Fibroblast of lung (primary cell): ENCODE results near the gene C1orf74. TPM values are rescaled to one million over a fixed set of nuclear protein-coding genes. Genes with fewer than 3 reads are reported as not detected.

Source experiments
- DNase-seq, 2 donors: peaks; one replicate each; pipeline versions ENCODE4 v3.0.0 to v3.0.0-alpha.2; 2010; ENCODE audit warnings: low read depth in 2 of 2
- H2AFZ ChIP-seq: 2 replicates; pipeline ENCODE4 v1.5.1; 2012; ENCODE audit warnings: low read length, control low read depth, inconsistent platforms
- H3K27ac ChIP-seq: 2 replicates; pipeline ENCODE4 v1.5.1; 2011; ENCODE audit warnings: low read length, control low read depth; ENCODE audit not compliant: insufficient read depth
- H3K27me3 ChIP-seq: 2 replicates; pipeline ENCODE4 v1.5.1; 2011; ENCODE audit warnings: mild to moderate bottlenecking, low read length; ENCODE audit not compliant: control insufficient read depth, insufficient read depth
- H3K36me3 ChIP-seq: 2 replicates; pipeline ENCODE4 v1.5.1; 2011; ENCODE audit warnings: low read length; ENCODE audit not compliant: control insufficient read depth, insufficient read depth
- H3K4me1 ChIP-seq: 2 replicates; pipeline ENCODE4 v1.5.1; 2011; ENCODE audit warnings: low read length; ENCODE audit not compliant: control insufficient read depth, insufficient read depth; ENCODE audit errors: extremely low read depth
- H3K4me2 ChIP-seq: 2 replicates; pipeline ENCODE4 v1.5.1; 2011; ENCODE audit warnings: low read length, control low read depth; ENCODE audit not compliant: insufficient read depth; ENCODE audit errors: extremely low read depth
- H3K4me3 ChIP-seq, 4 experiments: fragments of 200-600 bp in 1 of 4; sonication (generic) in 1 of 4; replicated peaks in 1 of 4; 2 replicates each; pipeline ENCODE4 v1.5.1; 2011 to 2016; ENCODE audit warnings: low read length in 4 of 4, low read depth in 3 of 4, mild to moderate bottlenecking in 3 of 4, control low read depth in 2 of 4, inconsistent platforms in 1 of 4, mixed read lengths in 1 of 4; ENCODE audit not compliant: insufficient read depth in 1 of 4; ENCODE audit errors: control extremely low read depth in 1 of 4
- H3K79me2 ChIP-seq: 2 replicates; pipeline ENCODE4 v1.5.1; 2012; ENCODE audit warnings: mild to moderate bottlenecking, low read length, inconsistent platforms; ENCODE audit not compliant: control insufficient read depth, insufficient read depth
- H3K9ac ChIP-seq: 2 replicates; pipeline ENCODE4 v1.5.1; 2011; ENCODE audit warnings: mild to moderate bottlenecking, low read length, control low read depth; ENCODE audit not compliant: insufficient read depth
- H3K9me3 ChIP-seq: 2 replicates; pipeline ENCODE4 v1.5.1; 2012; ENCODE audit warnings: low read depth, low read length; ENCODE audit not compliant: control insufficient read depth, insufficient read depth
- H4K20me1 ChIP-seq: 2 replicates; pipeline ENCODE4 v1.5.1; 2011; ENCODE audit warnings: low read length; ENCODE audit not compliant: control insufficient read depth, insufficient read depth; ENCODE audit errors: extremely low read depth
- EZH2 ChIP-seq: IDR thresholded peaks from 2 replicates; pipeline ENCODE4 v1.5.1; 2012; ENCODE audit warnings: low read length, control low read depth, mild to moderate bottlenecking; ENCODE audit errors: missing control alignments
- polyA plus RNA-seq, 2 donors: library from polyadenylated mRNA; depleted of rRNA in 1 of 2; stranded (reverse) in 1 of 2; unstranded in 1 of 2; fragments of >200 nt; gene quantifications; 2 replicates each; pipeline ENCODE4 v1.2.1, GENCODE V29; 2011 to 2012; ENCODE audit warnings: missing spikeins in 1 of 2
- total RNA-seq: library from RNA; depleted of rRNA; stranded (reverse); fragments of >200 nt; gene quantifications from 2 replicates; pipeline ENCODE4 v1.2.1, GENCODE V29; 2014
- TF ChIP-seq, protein P1 (sequence below), 2 donors: IDR thresholded peaks in 1 of 2; conservative IDR thresholded peaks in 1 of 2; 1 replicate in 1 of 2; 2 replicates in 1 of 2; pipeline ENCODE4 v1.5.1; 2011 to 2012; ENCODE audit warnings: low read length in 2 of 2, control low read depth in 1 of 2, inconsistent platforms in 1 of 2, low read depth in 1 of 2, mild to moderate bottlenecking in 1 of 2

C1orf74 gene
- total and polyA plus RNA-seq, 2 donors (not counting 1 experiment from before 2014, with no cell fraction given): 2.2 to 4.3 TPM

DNA sequence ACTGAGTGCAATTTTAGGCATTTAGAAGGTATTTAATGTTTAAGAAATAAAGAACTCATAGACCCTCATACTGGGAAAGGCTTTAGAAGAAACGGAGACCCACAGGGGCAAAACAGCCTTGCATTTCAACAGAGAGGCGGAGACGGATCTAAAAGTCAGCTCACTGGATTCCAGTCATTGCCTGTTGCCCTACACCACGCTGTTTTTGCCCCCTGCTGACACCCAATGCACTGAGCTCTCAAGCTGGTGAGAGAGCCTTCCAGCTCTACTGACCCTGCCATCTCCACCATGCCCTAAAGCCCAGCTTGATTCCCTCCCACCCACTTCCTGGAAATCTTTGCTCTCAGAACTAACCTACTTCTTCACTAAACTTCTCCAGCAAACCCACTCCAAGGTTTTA, 35.7 kb downstream of the C1orf74 start:
- no peak overlapping the region for H3K4me3 ChIP-seq
- no peaks in the 10 kb centered on the region for H3K79me2 ChIP-seq
- peaks cover under 1% of the 10 kb centered on the region for H3K4me1 ChIP-seq
- TF ChIP-seq EZH2: no peak
- TF ChIP-seq, protein P1, sequence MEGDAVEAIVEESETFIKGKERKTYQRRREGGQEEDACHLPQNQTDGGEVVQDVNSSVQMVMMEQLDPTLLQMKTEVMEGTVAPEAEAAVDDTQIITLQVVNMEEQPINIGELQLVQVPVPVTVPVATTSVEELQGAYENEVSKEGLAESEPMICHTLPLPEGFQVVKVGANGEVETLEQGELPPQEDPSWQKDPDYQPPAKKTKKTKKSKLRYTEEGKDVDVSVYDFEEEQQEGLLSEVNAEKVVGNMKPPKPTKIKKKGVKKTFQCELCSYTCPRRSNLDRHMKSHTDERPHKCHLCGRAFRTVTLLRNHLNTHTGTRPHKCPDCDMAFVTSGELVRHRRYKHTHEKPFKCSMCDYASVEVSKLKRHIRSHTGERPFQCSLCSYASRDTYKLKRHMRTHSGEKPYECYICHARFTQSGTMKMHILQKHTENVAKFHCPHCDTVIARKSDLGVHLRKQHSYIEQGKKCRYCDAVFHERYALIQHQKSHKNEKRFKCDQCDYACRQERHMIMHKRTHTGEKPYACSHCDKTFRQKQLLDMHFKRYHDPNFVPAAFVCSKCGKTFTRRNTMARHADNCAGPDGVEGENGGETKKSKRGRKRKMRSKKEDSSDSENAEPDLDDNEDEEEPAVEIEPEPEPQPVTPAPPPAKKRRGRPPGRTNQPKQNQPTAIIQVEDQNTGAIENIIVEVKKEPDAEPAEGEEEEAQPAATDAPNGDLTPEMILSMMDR (conservative IDR thresholded peaks at IDR 0.05 in 1 of 2, IDR thresholded peaks at IDR 0.05 in 1 of 2; ENCODE audit: low read depth in 1 of 2, low read length in 2 of 2): no peak
- no peaks in the 10 kb centered on the region for H3K36me3 ChIP-seq
- H3K9ac ChIP-seq: no peak overlapping the region
- H3K27me3 ChIP-seq: no peaks in the 10 kb centered on the region
- no peaks in the 10 kb centered on the region for H3K9me3 ChIP-seq
- no peak for DNase-seq
- no peaks in the 10 kb centered on the region for H4K20me1 ChIP-seq
- H3K27ac ChIP-seq: no peak overlapping the region
- H2AFZ ChIP-seq: no peak overlapping the region
- no peak overlapping the region for H3K4me2 ChIP-seq

DNA sequence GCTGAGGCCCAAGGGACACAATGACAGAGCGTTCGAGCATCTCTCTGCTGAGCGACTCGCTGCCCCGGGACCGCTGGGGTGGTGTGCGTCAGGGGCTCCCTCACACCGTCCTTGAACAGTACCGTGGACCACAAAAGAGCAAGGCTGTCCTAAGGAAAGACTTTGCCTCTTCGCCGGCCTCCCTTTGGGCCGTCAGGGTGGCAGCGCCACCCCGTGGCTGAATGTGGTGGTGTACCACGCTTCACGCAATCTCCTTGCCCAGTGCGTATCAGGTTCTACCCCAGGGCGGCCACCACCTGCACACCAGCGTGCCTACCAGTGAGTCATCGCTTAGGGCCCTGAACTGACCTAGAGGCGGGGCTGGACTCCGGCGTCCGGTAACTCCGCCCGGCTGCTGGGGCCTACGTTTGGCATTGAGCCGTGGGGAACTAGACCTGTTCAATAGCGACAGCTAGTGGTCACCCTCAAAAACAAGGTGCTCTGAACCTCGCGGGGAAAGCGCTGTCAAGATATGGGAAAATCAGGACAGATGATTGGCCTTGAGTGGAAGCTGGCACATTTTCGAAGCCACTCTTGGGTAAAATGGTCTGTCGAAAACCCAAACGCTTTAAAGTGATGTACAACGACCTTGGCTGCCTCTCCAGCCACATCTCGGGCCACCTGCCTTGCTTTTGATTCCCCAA, 36.6 kb downstream of the C1orf74 start:
- no peak for TF ChIP-seq EZH2
- TF ChIP-seq, protein P1 (conservative IDR thresholded peaks at IDR 0.05 in 1 of 2, IDR thresholded peaks at IDR 0.05 in 1 of 2; ENCODE audit: low read depth in 1 of 2, low read length in 2 of 2): peak; percentile 81 to 82
- peak overlapping the region in 2 of 4 experiments; percentile 23 to 26 for H3K4me3 ChIP-seq
- no peak overlapping the region for H3K27ac ChIP-seq
- no peaks in the 10 kb centered on the region for H3K27me3 ChIP-seq
- peak overlapping the region; percentile 15 for H2AFZ ChIP-seq
- peaks cover 9% of the 10 kb centered on the region for H3K4me1 ChIP-seq
- peak overlapping the region; percentile 56 for H3K4me2 ChIP-seq
- H3K36me3 ChIP-seq: no peaks in the 10 kb centered on the region
- H4K20me1 ChIP-seq: no peaks in the 10 kb centered on the region
- peak; percentile 86 to 96 for DNase-seq
- no peaks in the 10 kb centered on the region for H3K79me2 ChIP-seq
- H3K9ac ChIP-seq: no peak overlapping the region
- H3K9me3 ChIP-seq: no peaks in the 10 kb centered on the region

DNA sequence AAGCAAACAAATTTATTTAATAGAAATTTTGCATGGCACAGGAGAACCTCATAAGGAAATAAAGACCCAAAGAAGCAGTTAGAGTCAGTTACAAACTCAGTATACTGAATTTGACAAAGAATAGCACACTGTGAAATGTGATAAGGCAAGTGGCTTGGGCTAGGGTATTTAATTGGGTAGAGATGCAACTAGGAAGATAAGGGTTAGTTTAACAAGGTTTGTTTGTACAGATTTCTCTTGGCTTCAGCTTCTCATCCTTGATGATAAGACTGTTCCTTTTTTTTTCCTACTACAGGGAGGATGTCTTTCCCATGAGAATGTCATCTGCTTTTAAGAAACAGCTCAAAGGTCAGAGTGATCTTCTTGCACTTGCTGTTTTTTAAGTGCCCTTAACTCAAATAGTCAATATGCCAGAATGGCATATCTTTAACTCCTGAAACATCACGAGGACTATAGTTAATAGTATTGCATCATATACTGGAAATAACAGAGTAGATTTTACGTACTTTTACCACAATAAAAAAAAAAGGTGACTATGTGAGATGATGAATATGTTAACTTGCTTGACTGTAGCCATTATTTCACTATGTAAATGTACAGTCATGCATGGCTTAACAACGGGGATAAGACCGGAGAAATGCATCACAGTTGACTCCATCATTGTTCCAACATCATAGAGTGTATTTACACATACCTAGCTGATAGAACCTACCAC, 37.8 kb downstream of the C1orf74 start:
- Histone ChIP-seq H3K36me3 (no peaks in the 10 kb centered on the region), H3K4me1 (peaks cover 11% of the 10 kb centered on the region)

More for the DNA sequence above, 37.8 kb downstream of the C1orf74 start:
- Histone ChIP-seq H3K27me3 (no peaks in the 10 kb centered on the region), H3K27ac (no peak overlapping the region), H4K20me1 (no peaks in the 10 kb centered on the region), H3K79me2 (no peaks in the 10 kb centered on the region), H3K4me2 (no peak overlapping the region), H2AFZ (no peak overlapping the region), H3K9ac (no peak overlapping the region), H3K4me3 (no peak overlapping the region), H3K9me3 (no peaks in the 10 kb centered on the region)
- TF ChIP-seq EZH2: no peak
- TF ChIP-seq, protein P1 (conservative IDR thresholded peaks at IDR 0.05 in 1 of 2, IDR thresholded peaks at IDR 0.05 in 1 of 2; ENCODE audit: low read depth in 1 of 2, low read length in 2 of 2): no peak
- peak in 1 of 2 donors; percentile 59 for DNase-seq
